K562 (cell line): ENCODE measurements around the gene CDC42SE2. TPM values are rescaled to one million over a fixed set of nuclear protein-coding genes. Genes with fewer than 3 reads are reported as not detected.
"Not testable (repeated sequence)": the region's sequence is repeated elsewhere in the genome, so short reads cannot be mapped to it uniquely, and the experiment has no call there.

Experiments used
- ATAC-seq: fragments of 200-7000 bp; cut with Tn5 transposase; 3 replicates; pipeline ENCODE4 v1.9.1; 2020; ENCODE audit warnings: moderate library complexity
- BruUV-seq: library from RNA; stranded (reverse); fragments of 400-500 nt; replicated peaks from 2 replicates; lab custom pipeline; 2021; lab: Mats Ljungman, UMichigan
- CTCF ChIA-PET: fragments of 300-600 bp; formaldehyde crosslinking; extraction: SDS; loops from one replicate; lab custom pipeline; 2021; ENCODE audit warnings: low intra/inter-chr PET ratio; lab: Yijun Ruan, JAX
- POLR2A ChIA-PET: fragments of 300-600, 350-650 bp; sonication (Branson Sonifier 250); formaldehyde crosslinking; extraction: SDS; loops from one replicate; lab custom pipeline; 2021; ENCODE audit warnings: antibody characterized with exemption, inconsistent platforms; lab: Yijun Ruan, JAX
- DNase-seq, 4 experiments: peaks; one replicate each; pipeline versions ENCODE4 v3.0.0 to v3.0.0-alpha.2; 2011 to 2018; ENCODE audit warnings: low spot score in 3 of 4, mixed read lengths in 3 of 4; ENCODE audit errors: extremely low read depth in 1 of 4
- FAIRE-seq: peaks from 2 replicates; lab custom pipeline; 2011; peaks lifted over from hg19 to GRCh38; lab: Jason Lieb, UNC
- H2AFZ ChIP-seq: 2 replicates; pipeline ENCODE4 v1.6.0; 2011; ENCODE audit warnings: low read depth, low read length, control low read depth, inconsistent platforms
- H3K27ac ChIP-seq: fragments of 200-600 bp; 3 replicates; pipeline ENCODE4 v1.8.0; 2011; ENCODE audit warnings: low read depth, mild to moderate bottlenecking, control low read depth, inconsistent platforms, low read length, moderate library complexity, mixed read lengths; ENCODE audit errors: extremely low read depth
- H3K27me3 ChIP-seq, 2 experiments: fragments of 300-600 bp in 1 of 2; 2 replicates in 1 of 2; 3 replicates in 1 of 2; pipeline versions ENCODE4 v1.6.0 to v1.8.0; 2011; ENCODE audit warnings: inconsistent platforms in 2 of 2, low read length in 2 of 2, mild to moderate bottlenecking in 1 of 2, mixed read lengths in 1 of 2, moderate library complexity in 1 of 2; ENCODE audit not compliant: control insufficient read depth in 2 of 2, insufficient read depth in 2 of 2
- H3K36me3 ChIP-seq: fragments of 300-600 bp; 3 replicates; pipeline ENCODE4 v1.8.0; 2011; ENCODE audit warnings: mild to moderate bottlenecking, low read length, inconsistent platforms; ENCODE audit not compliant: control insufficient read depth, insufficient read depth
- H3K4me1 ChIP-seq, 2 experiments: fragments of 200-600 bp in 1 of 2; replicated peaks in 1 of 2; 2 replicates in 1 of 2; 3 replicates in 1 of 2; pipeline versions ENCODE4 v1.5.1 to v1.8.0; 2011; ENCODE audit warnings: inconsistent platforms in 2 of 2, low read length in 2 of 2, mild to moderate bottlenecking in 1 of 2, mixed read lengths in 1 of 2, moderate library complexity in 1 of 2; ENCODE audit not compliant: control insufficient read depth in 2 of 2, insufficient read depth in 2 of 2
- H3K4me2 ChIP-seq: 2 replicates; pipeline ENCODE4 v1.6.1; 2011; ENCODE audit warnings: low read length, control low read depth, inconsistent platforms, mixed read lengths; ENCODE audit not compliant: insufficient read depth
- H3K4me3 ChIP-seq: fragments of 200-600 bp; sonication (generic), shearing (Covaris generic); 2 replicates; pipeline ENCODE4 v1.5.1; 2016; ENCODE audit warnings: control low read depth, inconsistent platforms
- H3K79me2 ChIP-seq: fragments of 200-600 bp; 3 replicates; pipeline ENCODE4 v1.8.0; 2011; ENCODE audit warnings: low read length, inconsistent platforms; ENCODE audit not compliant: control insufficient read depth, insufficient read depth
- H3K9ac ChIP-seq, 2 experiments: 2 replicates each; pipeline versions ENCODE4 v1.6.0 to v1.6.1; 2011; ENCODE audit warnings: low read depth in 2 of 2, low read length in 2 of 2, control low read depth in 1 of 2, inconsistent platforms in 1 of 2, mild to moderate bottlenecking in 1 of 2, mixed read lengths in 1 of 2; ENCODE audit not compliant: insufficient read depth in 1 of 2
- H3K9me1 ChIP-seq: one replicate; pipeline ENCODE4 v1.6.0; 2011; ENCODE audit warnings: inconsistent platforms, mild to moderate bottlenecking, low read length, moderate library complexity; ENCODE audit not compliant: control insufficient read depth, insufficient read depth
- H3K9me3 ChIP-seq: replicated peaks from 2 replicates; pipeline ENCODE4 v1.5.1; 2011; ENCODE audit warnings: low read depth, low read length, inconsistent platforms; ENCODE audit not compliant: control insufficient read depth, insufficient read depth
- H4K20me1 ChIP-seq: replicated peaks from 2 replicates; pipeline ENCODE4 v1.6.1; 2011; ENCODE audit warnings: low read length, inconsistent platforms, mixed read lengths; ENCODE audit not compliant: control insufficient read depth, insufficient read depth
- ATF1 ChIP-seq, 2 experiments: fragments of 450-650 bp in 1 of 2; IDR thresholded peaks; 2 replicates each; pipeline ENCODE4 v1.6.1; 2016; ENCODE audit warnings: missing compliant biosample characterization in 1 of 2, missing genetic modification characterization in 1 of 2
- DDX20 ChIP-seq: fragments of 450-650 bp; IDR thresholded peaks from 2 replicates; pipeline ENCODE4 v1.6.1; 2016; ENCODE audit warnings: missing genetic modification characterization, low read depth, mild to moderate bottlenecking, missing compliant biosample characterization, moderate library complexity
- KHSRP ChIP-seq: fragments of 450-650 bp; IDR thresholded peaks from 2 replicates; pipeline ENCODE4 v1.6.1; 2017
- NCOA6 ChIP-seq: fragments of 450-650 bp; IDR thresholded peaks from 2 replicates; pipeline ENCODE4 v1.6.1; 2017; ENCODE audit warnings: mild to moderate bottlenecking
- NUFIP1 ChIP-seq: fragments of 450-650 bp; IDR thresholded peaks from 2 replicates; pipeline ENCODE4 v1.6.1; 2018; ENCODE audit not compliant: partially characterized antibody
- SIX5 ChIP-seq, 2 experiments: IDR thresholded peaks; 2 replicates each; pipeline ENCODE4 v1.6.1; 2011; ENCODE audit warnings: low read length in 2 of 2, borderline replicate concordance in 1 of 2, low read depth in 1 of 2, mild to moderate bottlenecking in 1 of 2, moderate library complexity in 1 of 2; ENCODE audit not compliant: insufficient read depth in 1 of 2
- SRSF7 ChIP-seq: fragments of 200-400 bp; formaldehyde crosslinking; optimal IDR thresholded peaks from 2 replicates; pipeline ENCODE3; 2017; ENCODE audit warnings: mild to moderate bottlenecking, low read depth, low read length
- ZBTB33 ChIP-seq: sonication (generic); formaldehyde crosslinking; IDR thresholded peaks from 2 replicates; pipeline ENCODE4 v1.8.1; 2023; ENCODE audit warnings: mild to moderate bottlenecking, missing genetic modification reagents
- ZFX ChIP-seq: sonication (generic); formaldehyde crosslinking; IDR thresholded peaks from 2 replicates; pipeline ENCODE4 v1.8.0; 2022; ENCODE audit warnings: mild to moderate bottlenecking, missing genetic modification reagents, moderate library complexity
- ZNF274 ChIP-seq: IDR thresholded peaks from 2 replicates; pipeline ENCODE4 v1.6.1; 2011; ENCODE audit warnings: low read depth, mild to moderate bottlenecking, low read length, moderate library complexity, borderline replicate concordance
- ZNF512 ChIP-seq: IDR thresholded peaks from 2 replicates; pipeline ENCODE4 v1.6.1; 2016; ENCODE audit warnings: missing genetic modification characterization, missing compliant biosample characterization
- WGBS: fragments of 100-300 bp; shearing (Covaris generic); methylation state at CpG from one replicate; pipeline ENCODE4 v1.1.6; 2016; ENCODE audit warnings: low coverage, mixed read lengths; ENCODE audit not compliant: insufficient coverage; ENCODE audit errors: missing lambda C conversion rate; 5-methylcytosine and 5-hydroxymethylcytosine counted together
- in situ Hi-C: fragments of 300-500 bp; cut with MboI; formaldehyde crosslinking; loops from 4 replicates; pipeline ENCODE4 v1.15.0; 2018; ENCODE audit warnings: inconsistent platforms, mixed read lengths
- intact Hi-C: fragments of 100-400 bp; cut with micrococcal nuclease; formaldehyde crosslinking; loops from 2 replicates; pipeline ENCODE4 v1.14.2; 2022
- polyA plus RNA-seq, 8 experiments: library from polyadenylated mRNA; depleted of rRNA in 4 of 8; stranded (reverse) in 5 of 8; unstranded in 3 of 8; fragments of >200 nt; fragmentation: Nextera tagmentation in 2 of 8; fragmentation: Illumina TruSeq in 1 of 8; extraction: Ambion mirVana in 2 of 8; extraction: Trizol in 1 of 8; gene quantifications; 2 replicates each; pipeline versions ENCODE4 v1.2.1 to v1.2.3, GENCODE V29; 2011 to 2014; ENCODE audit warnings: inconsistent platforms in 1 of 8, missing spikeins in 1 of 8
- total RNA-seq, 7 experiments: library from RNA; depleted of rRNA in 6 of 7; stranded (reverse); fragments of >200 nt in 6 of 7; fragmentation: Illumina TruSeq in 2 of 7; extraction: Trizol in 2 of 7; gene quantifications; 2 replicates each; pipeline versions ENCODE4 v1.2.1 to v1.2.3, GENCODE V29; 2011 to 2021; ENCODE audit warnings: low replicate concordance in 1 of 7

CDC42SE2 gene
- total and polyA plus RNA-seq, 9 of the 15 experiments (the other 6 are each of a cell fraction or from before 2014, with no cell fraction given), result 24.8 to 44.3 (median 32.7) TPM

GRCh38 chr5:131337240-131338050 lies 73.6 kb downstream of the CDC42SE2 start:
- BruUV-seq, POLR2A ChIA-PET, H3K4me2 ChIP-seq, H3K27me3 ChIP-seq, FAIRE-seq, H3K9ac ChIP-seq, in situ Hi-C loops, ATAC-seq, H3K36me3 ChIP-seq, H3K27ac ChIP-seq, H2AFZ ChIP-seq, DNase-seq, CTCF ChIA-PET, H3K9me3 ChIP-seq, H4K20me1 ChIP-seq, H3K4me1 ChIP-seq, H3K4me3 ChIP-seq, H3K9me1 ChIP-seq, intact Hi-C loops: not testable (repeated sequence)
- 0 out of 2 replicates have a peak, but pooled peaks have one; percentile 19 for TF ChIP-seq ZBTB33 (CRISPR knock-in tag)
- H3K79me2 ChIP-seq, result peaks cover 22% of the 10 kb centered on the region
- 96% methylated on average over 20 of the region's 27 CpGs for WGBS

- WGBS, result 86% methylated on average over 4 of the region's 4 CpGs
- TF ChIP-seq ZFX, result no peak
- TF ChIP-seq ATF1 (CRISPR knock-in tag; IDR thresholded peaks at IDR 0.05), result no peak
- TF ChIP-seq ATF1 (tag; IDR thresholded peaks at IDR 0.05), result no peak
- no peak for TF ChIP-seq NUFIP1
- no peak for TF ChIP-seq ZNF512 (tag)
- no peak for TF ChIP-seq ZNF274
- TF ChIP-seq SIX5 (IDR thresholded peaks at IDR 0.05; ENCODE audit: borderline replicate concordance in 1 of 2, insufficient read depth in 1 of 2, low read depth in 1 of 2, low read length in 2 of 2), result no peak
- no peak for TF ChIP-seq SRSF7
- TF ChIP-seq KHSRP, result no peak
- TF ChIP-seq NCOA6, result no peak
- no peak for TF ChIP-seq DDX20 (tag)
These were observed 74.2 kb downstream of the CDC42SE2 start for GRCh38 chr5:131338051-131338453.

More at GRCh38 chr5:131338051-131338453, 74.2 kb downstream of the CDC42SE2 start:
- no peaks in the 10 kb centered on the region for H3K27me3 ChIP-seq
- H3K9me3 ChIP-seq, result peaks cover 8% of the 10 kb centered on the region
- H3K79me2 ChIP-seq, result peaks cover 22% of the 10 kb centered on the region
- no peak overlapping the region for H3K4me3 ChIP-seq
- no peaks in the 10 kb centered on the region for H3K4me1 ChIP-seq
- FAIRE-seq (no peak), DNase-seq (no peak), ATAC-seq (no peak)
- H3K27ac ChIP-seq, result no peak overlapping the region
- no peaks in the 10 kb centered on the region for H4K20me1 ChIP-seq
- in situ Hi-C loops (no loop called here), intact Hi-C loops (no loop called here)
- no peak overlapping the region for H3K4me2 ChIP-seq
- H3K9me1 ChIP-seq, result no peaks in the 10 kb centered on the region
- H3K9ac ChIP-seq, result no peak overlapping the region
- 0 out of 3 replicates have a peak, but pooled peaks cover 2% of the 10 kb centered on the region for H3K36me3 ChIP-seq
- BruUV-seq, result no TSS peak
- CTCF ChIA-PET, result no interaction called here
- POLR2A ChIA-PET, result no interaction called here
- no peak overlapping the region for H2AFZ ChIP-seq
